Upper lobe of left lung (tissue), 4 donors: ENCODE measurements around the gene SLC52A1.

ENCODE experiments used
- POLR2AphosphoS5 ChIP-seq, 2 donors: sonication (generic); formaldehyde crosslinking; IDR thresholded peaks; one replicate each; pipeline ENCODE4 v1.5.1; 2017; ENCODE audit warnings: antibody characterized with exemption in 2 of 2
- TF ChIP-seq, protein P1 (sequence below), 6 experiments: fragments of 450-650 bp in 4 of 6; fragments of 200-600 bp in 2 of 6; sonication (generic) in 2 of 6; IDR thresholded peaks; one replicate each; pipeline ENCODE4 v1.5.1; 2016 to 2019; ENCODE audit warnings: antibody characterized with exemption in 6 of 6

DNA sequence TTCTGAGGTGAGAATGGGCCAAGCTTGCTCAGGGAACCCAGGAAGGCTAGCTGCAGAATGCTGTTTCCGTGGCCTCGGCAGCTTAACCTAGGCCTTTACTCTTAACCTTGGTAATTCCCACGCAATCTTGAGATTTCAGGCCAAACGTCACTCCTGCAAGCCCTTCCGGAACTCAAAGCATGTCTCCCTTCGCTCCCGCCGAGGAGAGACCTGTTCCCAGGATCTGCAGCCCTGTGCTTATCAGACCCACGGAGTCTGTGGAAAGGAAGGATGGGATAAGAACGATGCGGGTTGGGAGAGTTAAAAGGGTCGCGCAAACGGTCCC lies 42.5 kb upstream of the SLC52A1 start:
- TF ChIP-seq POLR2AphosphoS5 (IDR thresholded peaks at IDR 0.05), result no peak
- TF ChIP-seq, protein P1, sequence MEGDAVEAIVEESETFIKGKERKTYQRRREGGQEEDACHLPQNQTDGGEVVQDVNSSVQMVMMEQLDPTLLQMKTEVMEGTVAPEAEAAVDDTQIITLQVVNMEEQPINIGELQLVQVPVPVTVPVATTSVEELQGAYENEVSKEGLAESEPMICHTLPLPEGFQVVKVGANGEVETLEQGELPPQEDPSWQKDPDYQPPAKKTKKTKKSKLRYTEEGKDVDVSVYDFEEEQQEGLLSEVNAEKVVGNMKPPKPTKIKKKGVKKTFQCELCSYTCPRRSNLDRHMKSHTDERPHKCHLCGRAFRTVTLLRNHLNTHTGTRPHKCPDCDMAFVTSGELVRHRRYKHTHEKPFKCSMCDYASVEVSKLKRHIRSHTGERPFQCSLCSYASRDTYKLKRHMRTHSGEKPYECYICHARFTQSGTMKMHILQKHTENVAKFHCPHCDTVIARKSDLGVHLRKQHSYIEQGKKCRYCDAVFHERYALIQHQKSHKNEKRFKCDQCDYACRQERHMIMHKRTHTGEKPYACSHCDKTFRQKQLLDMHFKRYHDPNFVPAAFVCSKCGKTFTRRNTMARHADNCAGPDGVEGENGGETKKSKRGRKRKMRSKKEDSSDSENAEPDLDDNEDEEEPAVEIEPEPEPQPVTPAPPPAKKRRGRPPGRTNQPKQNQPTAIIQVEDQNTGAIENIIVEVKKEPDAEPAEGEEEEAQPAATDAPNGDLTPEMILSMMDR (IDR thresholded peaks at IDR 0.05), result no peak
